SK-N-SH (cell line): ENCODE results near the gene ARMC3. TPM values are rescaled to one million over a fixed set of nuclear protein-coding genes. Genes with fewer than 3 reads are reported as not detected.

Experiments used
- CTCF ChIA-PET: fragments of 300-600, 350-600 bp; formaldehyde crosslinking; extraction: SDS; loops from one replicate; lab custom pipeline; 2021; lab: Yijun Ruan, JAX
- POLR2A ChIA-PET: fragments of 350-600 bp; sonication (Branson Sonifier 250); formaldehyde crosslinking; extraction: SDS; loops from one replicate; lab custom pipeline; 2020; ENCODE audit warnings: antibody characterized with exemption, inconsistent platforms; lab: Yijun Ruan, JAX
- DNase-seq: peaks from one replicate; pipeline ENCODE4 v3.0.0; 2012
- H2AFZ ChIP-seq: fragments of 200-600 bp; sonication (generic); 2 replicates; pipeline ENCODE4 v1.8.1; 2016; ENCODE audit warnings: antibody characterized with exemption, mild to moderate bottlenecking, low read depth
- H3F3A ChIP-seq: fragments of 200-600 bp; sonication (generic); replicated peaks from 2 replicates; pipeline ENCODE3; 2016; ENCODE audit warnings: antibody characterized with exemption, mild to moderate bottlenecking; ENCODE audit not compliant: insufficient read depth
- H3K27ac ChIP-seq, 2 experiments: fragments of 200-500 bp in 1 of 2; fragments of 200-600 bp in 1 of 2; sonication (Bioruptor generic) in 1 of 2; sonication (generic), shearing (Covaris generic) in 1 of 2; 2 replicates each; pipeline versions ENCODE4 v1.5.1 to v1.6.1; 2014 to 2016; ENCODE audit warnings: low read depth in 2 of 2, inconsistent platforms in 1 of 2, low read length in 1 of 2, mild to moderate bottlenecking in 1 of 2, mixed read lengths in 1 of 2
- H3K27me3 ChIP-seq: fragments of 200-600 bp; sonication (generic), shearing (Covaris generic); 2 replicates; pipeline ENCODE4 v1.6.1; 2016; ENCODE audit warnings: mixed run types; ENCODE audit not compliant: insufficient read depth
- H3K36me3 ChIP-seq, 2 experiments: fragments of 200-500 bp in 1 of 2; fragments of 200-600 bp in 1 of 2; sonication (Bioruptor generic) in 1 of 2; sonication (generic) in 1 of 2; replicated peaks in 1 of 2; 2 replicates each; pipeline versions ENCODE3 to v1.5.1; 2014 to 2016; ENCODE audit warnings: low read length in 1 of 2, mild to moderate bottlenecking in 1 of 2; ENCODE audit not compliant: insufficient read depth in 2 of 2, control insufficient read depth in 1 of 2
- H3K4me1 ChIP-seq, 2 experiments: fragments of 200-500 bp in 1 of 2; fragments of 200-600 bp in 1 of 2; sonication (Bioruptor generic) in 1 of 2; sonication (generic), shearing (Covaris generic) in 1 of 2; 2 replicates each; pipeline versions ENCODE4 v1.5.1 to v1.6.1; 2014 to 2016; ENCODE audit warnings: low read depth in 1 of 2, low read length in 1 of 2, mixed run types in 1 of 2; ENCODE audit not compliant: insufficient read depth in 2 of 2, control insufficient read depth in 1 of 2
- H3K4me2 ChIP-seq: fragments of 200-600 bp; sonication (generic), shearing (Covaris generic); 2 replicates; pipeline ENCODE4 v1.6.1; 2017; ENCODE audit warnings: mixed run types
- H3K4me3 ChIP-seq, 2 experiments: fragments of 200-500 bp in 1 of 2; fragments of 200-600 bp in 1 of 2; sonication (Bioruptor generic) in 1 of 2; sonication (generic), shearing (Covaris generic) in 1 of 2; 2 replicates each; pipeline versions ENCODE4 v1.5.1 to v1.8.1; 2014 to 2016; ENCODE audit warnings: low read depth in 2 of 2, inconsistent platforms in 1 of 2, low read length in 1 of 2, mild to moderate bottlenecking in 1 of 2, mixed read lengths in 1 of 2, moderate library complexity in 1 of 2
- H3K79me2 ChIP-seq: fragments of 200-600 bp; sonication (generic); 2 replicates; pipeline ENCODE4 v1.8.1; 2017; ENCODE audit warnings: mild to moderate bottlenecking; ENCODE audit not compliant: insufficient read depth
- H3K9ac ChIP-seq: fragments of 200-600 bp; sonication (generic); 2 replicates; pipeline ENCODE4 v1.6.1; 2017; ENCODE audit warnings: mixed run types
- H3K9me2 ChIP-seq: fragments of 200-600 bp; sonication (generic); 2 replicates; pipeline ENCODE4 v1.6.1; 2017; ENCODE audit warnings: mixed run types
- H3K9me3 ChIP-seq: fragments of 200-600 bp; sonication (generic); 2 replicates; pipeline ENCODE4 v1.6.1; 2017; ENCODE audit warnings: mixed run types, mild to moderate bottlenecking, moderate library complexity
- H4K20me1 ChIP-seq: fragments of 200-600 bp; sonication (generic); 2 replicates; pipeline ENCODE4 v1.6.1; 2017; ENCODE audit warnings: mild to moderate bottlenecking, mixed run types; ENCODE audit not compliant: insufficient read depth
- CHD2 ChIP-seq: fragments of 150-350 bp; IDR thresholded peaks from 2 replicates; pipeline ENCODE4 v1.6.1; 2018; ENCODE audit warnings: low read length; ENCODE audit not compliant: partially characterized antibody
- ELF1 ChIP-seq: IDR thresholded peaks from 2 replicates; pipeline ENCODE4 v1.4.0; 2012
- EP300 ChIP-seq, 2 experiments: IDR thresholded peaks; 2 replicates each; pipeline versions ENCODE4 v1.4.0 to v1.6.1; 2012; ENCODE audit warnings: borderline replicate concordance in 1 of 2, low read depth in 1 of 2, low read length in 1 of 2
- EZH2phosphoT487 ChIP-seq: fragments of 200-600 bp; sonication (generic); IDR thresholded peaks from 2 replicates; pipeline ENCODE4 v1.6.1; 2017; ENCODE audit warnings: low read depth, mixed run types, mild to moderate bottlenecking, antibody characterized with exemption, moderate library complexity, borderline replicate concordance
- FOSL2 ChIP-seq: IDR thresholded peaks from 2 replicates; pipeline ENCODE4 v1.4.0; 2012; ENCODE audit warnings: low read depth, mild to moderate bottlenecking, moderate library complexity, borderline replicate concordance
- FOXJ3 ChIP-seq: sonication (generic); formaldehyde crosslinking; IDR thresholded peaks from 2 replicates; pipeline ENCODE4 v1.5.1; 2020; ENCODE audit warnings: mild to moderate bottlenecking, missing genetic modification reagents
- FOXM1 ChIP-seq: IDR thresholded peaks from 2 replicates; pipeline ENCODE4 v1.4.0; 2012; ENCODE audit warnings: low read depth, mild to moderate bottlenecking
- MEF2A ChIP-seq: IDR thresholded peaks from 2 replicates; pipeline ENCODE4 v1.4.0; 2012; ENCODE audit warnings: low read depth, borderline replicate concordance
- MXI1 ChIP-seq: IDR thresholded peaks from 2 replicates; pipeline ENCODE4 v1.6.1; 2012; ENCODE audit warnings: mild to moderate bottlenecking, low read depth, low read length, improper control_type of control experiment
- NFIC ChIP-seq: IDR thresholded peaks from 2 replicates; pipeline ENCODE4 v1.4.0; 2012; ENCODE audit warnings: borderline replicate concordance
- NRF1 ChIP-seq: IDR thresholded peaks from 2 replicates; pipeline ENCODE4 v1.6.1; 2012; ENCODE audit warnings: low read depth, mild to moderate bottlenecking, low read length
- RFX5 ChIP-seq: IDR thresholded peaks from 2 replicates; pipeline ENCODE4 v1.6.1; 2012; ENCODE audit warnings: mild to moderate bottlenecking, improper control_type of control experiment, low read length
- SIN3A ChIP-seq: IDR thresholded peaks from 2 replicates; pipeline ENCODE4 v1.6.1; 2012; ENCODE audit warnings: low read depth, mild to moderate bottlenecking, low read length, moderate library complexity, borderline replicate concordance
- TAF1 ChIP-seq: IDR thresholded peaks from 2 replicates; pipeline ENCODE4 v1.6.1; 2012; ENCODE audit warnings: low read depth, mild to moderate bottlenecking, low read length, moderate library complexity, borderline replicate concordance
- TCF12 ChIP-seq: IDR thresholded peaks from 2 replicates; pipeline ENCODE4 v1.4.0; 2012
- TEAD4 ChIP-seq: IDR thresholded peaks from 2 replicates; pipeline ENCODE4 v1.4.0; 2012; ENCODE audit warnings: mild to moderate bottlenecking, borderline replicate concordance; ENCODE audit not compliant: insufficient read depth
- YY1 ChIP-seq: IDR thresholded peaks from 2 replicates; pipeline ENCODE4 v1.4.0; 2012; ENCODE audit warnings: low read depth, mild to moderate bottlenecking
- WGBS: methylation state at CpG from one replicate; pipeline ENCODE4 v1.1.6; 2017; ENCODE audit warnings: low lambda C conversion rate; 5-methylcytosine and 5-hydroxymethylcytosine counted together
- polyA plus RNA-seq, 3 experiments: library from polyadenylated mRNA; depleted of rRNA; stranded (reverse); fragments of >200 nt; gene quantifications; 2 replicates each; pipeline ENCODE4 v1.2.3, GENCODE V29; 2012
- TF ChIP-seq, protein P1 (sequence below): IDR thresholded peaks from 2 replicates; pipeline ENCODE4; 2012
- TF ChIP-seq, protein P2 (sequence below): IDR thresholded peaks from 2 replicates; pipeline ENCODE4 v1.4.0; 2012; ENCODE audit warnings: low read depth, borderline replicate concordance

The ARMC3 gene
- polyA plus RNA-seq, 1 of the 3 experiments (the other 2 are of a cell fraction): not detected

DNA sequence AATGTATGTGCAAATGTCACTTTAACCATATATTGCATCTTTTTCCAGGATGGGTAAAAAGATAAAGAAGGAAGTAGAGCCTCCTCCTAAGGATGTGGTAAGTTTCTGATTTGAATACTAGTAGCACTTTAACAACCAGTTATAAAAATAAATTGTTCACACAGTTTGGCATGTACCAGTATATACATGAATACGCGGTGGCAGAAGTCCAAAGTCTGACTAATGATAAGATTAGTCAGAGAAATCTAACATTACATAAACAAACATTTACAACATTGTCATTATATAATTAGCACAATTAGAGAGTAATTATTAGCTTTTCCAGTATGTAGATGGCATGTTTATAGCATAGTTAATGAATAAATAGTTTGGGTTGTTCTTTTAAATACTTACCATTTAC, 4.1 kb downstream of the ARMC3 start:
- H3K9me2 ChIP-seq: no peaks in the 10 kb centered on the region
- H3K9ac ChIP-seq: no peak overlapping the region
- no peaks in the 10 kb centered on the region for H3K9me3 ChIP-seq
- H2AFZ ChIP-seq: no peak overlapping the region
- H3K27me3 ChIP-seq: no peaks in the 10 kb centered on the region
- 83% methylated on average over 2 of the region's 2 CpGs for WGBS
- no peaks in the 10 kb centered on the region for H3K79me2 ChIP-seq
- H3F3A ChIP-seq: no peaks in the 10 kb centered on the region
- POLR2A ChIA-PET: no interaction called here
- H3K4me1 ChIP-seq: peaks cover 0 to 3% of the 10 kb centered on the region in 2 experiments; a peak in 2 of 4 replicates
- no peak for DNase-seq
- H3K36me3 ChIP-seq: no peaks in the 10 kb centered on the region
- no peak overlapping the region for H3K4me3 ChIP-seq
- H4K20me1 ChIP-seq: no peaks in the 10 kb centered on the region
- TF ChIP-seq, protein P1, sequence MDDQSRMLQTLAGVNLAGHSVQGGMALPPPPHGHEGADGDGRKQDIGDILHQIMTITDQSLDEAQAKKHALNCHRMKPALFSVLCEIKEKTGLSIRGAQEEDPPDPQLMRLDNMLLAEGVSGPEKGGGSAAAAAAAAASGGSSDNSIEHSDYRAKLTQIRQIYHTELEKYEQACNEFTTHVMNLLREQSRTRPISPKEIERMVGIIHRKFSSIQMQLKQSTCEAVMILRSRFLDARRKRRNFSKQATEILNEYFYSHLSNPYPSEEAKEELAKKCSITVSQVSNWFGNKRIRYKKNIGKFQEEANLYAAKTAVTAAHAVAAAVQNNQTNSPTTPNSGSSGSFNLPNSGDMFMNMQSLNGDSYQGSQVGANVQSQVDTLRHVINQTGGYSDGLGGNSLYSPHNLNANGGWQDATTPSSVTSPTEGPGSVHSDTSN: no peak
- TF ChIP-seq, protein P2, sequence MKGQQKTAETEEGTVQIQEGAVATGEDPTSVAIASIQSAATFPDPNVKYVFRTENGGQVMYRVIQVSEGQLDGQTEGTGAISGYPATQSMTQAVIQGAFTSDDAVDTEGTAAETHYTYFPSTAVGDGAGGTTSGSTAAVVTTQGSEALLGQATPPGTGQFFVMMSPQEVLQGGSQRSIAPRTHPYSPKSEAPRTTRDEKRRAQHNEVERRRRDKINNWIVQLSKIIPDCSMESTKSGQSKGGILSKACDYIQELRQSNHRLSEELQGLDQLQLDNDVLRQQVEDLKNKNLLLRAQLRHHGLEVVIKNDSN: no peak
- TF ChIP-seq FOXM1: no peak
- no peak for TF ChIP-seq YY1
- no peak for TF ChIP-seq ELF1
- TF ChIP-seq SIN3A: no peak
- TF ChIP-seq NFIC: no peak
- no peak for TF ChIP-seq NRF1
- TF ChIP-seq TAF1: no peak
- TF ChIP-seq FOXJ3 (CRISPR knock-in tag): no peak
- no peak for TF ChIP-seq RFX5
- TF ChIP-seq MEF2A: no peak
- no peak for TF ChIP-seq EZH2phosphoT487
- TF ChIP-seq TEAD4: no peak
- CTCF ChIA-PET: interaction anchor here (2.1 kb wide), 1 partner anchor 346 kb away, joined by 5 read pairs; no protein-coding TSS in a partner anchor
- no peak overlapping the region for H3K27ac ChIP-seq
- H3K4me2 ChIP-seq: no peak overlapping the region

DNA sequence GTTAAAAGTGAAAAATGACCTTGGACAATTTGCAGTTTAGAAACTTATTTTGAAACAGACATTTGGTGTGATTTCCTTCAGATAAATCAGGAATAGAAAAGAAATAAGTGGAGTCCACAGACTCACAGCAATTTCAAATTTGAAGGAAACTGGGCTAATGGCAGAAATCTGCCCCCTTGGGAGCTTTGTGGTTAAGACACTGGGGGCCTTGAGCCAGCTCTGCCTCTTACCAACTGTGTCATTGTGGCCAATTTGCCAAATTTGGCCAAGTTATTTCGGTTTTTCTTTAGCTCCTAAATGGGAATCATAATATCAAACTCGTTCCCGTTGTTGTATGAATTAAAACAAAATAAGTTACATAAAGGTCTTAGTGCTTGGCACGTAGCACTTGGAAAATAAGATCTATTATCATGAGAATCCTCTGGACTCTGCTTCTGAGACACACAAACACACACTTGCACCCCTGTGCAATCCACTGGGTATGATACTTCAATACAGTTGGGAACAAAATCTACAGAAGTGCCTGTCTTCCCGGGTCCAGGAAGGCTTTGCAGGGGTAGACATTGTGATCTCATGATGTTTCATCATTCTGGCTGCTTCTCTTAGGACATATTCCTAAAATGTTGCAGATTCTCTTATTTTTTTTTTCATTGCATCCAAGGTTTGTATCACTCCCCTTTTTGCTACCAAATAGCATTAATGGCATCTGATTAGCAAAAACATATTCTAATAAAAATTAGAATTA, 4.9 kb downstream of the ARMC3 start:
- no peaks in the 10 kb centered on the region for H4K20me1 ChIP-seq
- H3F3A ChIP-seq: no peaks in the 10 kb centered on the region
- H3K4me1 ChIP-seq: peaks cover 0 to 3% of the 10 kb centered on the region in 2 experiments; a peak in 2 of 4 replicates
- H2AFZ ChIP-seq: no peak overlapping the region
- 56% methylated on average over 5 of the region's 5 CpGs for WGBS
- no peaks in the 10 kb centered on the region for H3K9me2 ChIP-seq
- H3K36me3 ChIP-seq: no peaks in the 10 kb centered on the region
- no peaks in the 10 kb centered on the region for H3K9me3 ChIP-seq
- CTCF ChIA-PET: interaction anchor here (1.1 to 2.1 kb wide), 2 partner anchors 26 to 347 kb away, joined by 3 to 5 read pairs; no protein-coding TSS in a partner anchor
- POLR2A ChIA-PET: no interaction called here
- H3K79me2 ChIP-seq: no peaks in the 10 kb centered on the region
- H3K4me2 ChIP-seq: no peak overlapping the region
- no peak for TF ChIP-seq FOXJ3 (CRISPR knock-in tag)
- TF ChIP-seq MXI1: no peak
- no peak for TF ChIP-seq FOSL2
- no peak for TF ChIP-seq NFIC
- no peak for TF ChIP-seq TCF12
- TF ChIP-seq, protein P1: no peak
- no peak for TF ChIP-seq EZH2phosphoT487
- TF ChIP-seq, protein P2: no peak
- no peak for TF ChIP-seq CHD2
- no peak for TF ChIP-seq TAF1
- TF ChIP-seq EP300 (IDR thresholded peaks at IDR 0.05; ENCODE audit: borderline replicate concordance in 1 of 2, low read depth in 1 of 2, low read length in 1 of 2): no peak
- H3K9ac ChIP-seq: no peak overlapping the region
- no peak for DNase-seq
- no peak overlapping the region for H3K4me3 ChIP-seq
- no peaks in the 10 kb centered on the region for H3K27me3 ChIP-seq
- H3K27ac ChIP-seq: no peak overlapping the region
